Adrenal gland (tissue), 12 donors: ENCODE data around the gene PPP2R2D. TPM values are rescaled to one million over a fixed set of nuclear protein-coding genes. Genes with fewer than 3 reads are reported as not detected.

Source experiments
- DNase-seq, 7 donors: peaks; one replicate each; pipeline ENCODE4 v3.0.0-alpha.2; 2019 to 2020
- H3K27ac ChIP-seq, 5 donors: fragments of 200-600 bp; sonication (generic) in 4 of 5; 1 replicate in 3 of 5; 2 replicates in 2 of 5; pipeline versions ENCODE4 v1.5.1 to v1.8.0; 2016 to 2020; ENCODE audit warnings: mild to moderate bottlenecking in 1 of 5
- H3K27me3 ChIP-seq: fragments of 200-600 bp; 2 replicates; pipeline ENCODE4 v1.8.0; 2021
- H3K36me3 ChIP-seq, 2 donors: fragments of 200-600 bp; replicated peaks in 1 of 2; 1 replicate in 1 of 2; 2 replicates in 1 of 2; pipeline versions ENCODE4 v1.5.1 to v1.8.0; 2018 to 2022
- H3K4me1 ChIP-seq, 2 donors: fragments of 200-600 bp; replicated peaks in 1 of 2; 1 replicate in 1 of 2; 2 replicates in 1 of 2; pipeline versions ENCODE4 v1.5.1 to v1.8.0; 2018 to 2021
- H3K4me3 ChIP-seq, 4 donors: fragments of 200-600 bp; sonication (generic) in 3 of 4; one replicate each; pipeline ENCODE4 v1.5.1; 2016 to 2018
- H3K9me3 ChIP-seq, 3 donors: fragments of 200-600 bp; sonication (generic) in 1 of 3; replicated peaks in 1 of 3; 1 replicate in 2 of 3; 2 replicates in 1 of 3; pipeline versions ENCODE4 v1.5.1 to v1.8.0; 2016 to 2021
- CTCF ChIP-seq, 6 experiments: fragments of 450-650 bp in 4 of 6; fragments of 200-600 bp in 2 of 6; sonication (generic) in 1 of 6; IDR thresholded peaks; 1 replicate in 5 of 6; 2 replicates in 1 of 6; pipeline versions ENCODE4 v1.5.1 to v1.8.0; 2016 to 2021; ENCODE audit warnings: antibody characterized with exemption in 6 of 6, mild to moderate bottlenecking in 2 of 6, moderate library complexity in 1 of 6
- POLR2A ChIP-seq, 2 donors: fragments of 450-650 bp; IDR thresholded peaks; one replicate each; pipeline ENCODE4 v1.6.1; 2017; ENCODE audit warnings: antibody characterized with exemption in 2 of 2, mild to moderate bottlenecking in 2 of 2, moderate library complexity in 1 of 2
- WGBS, 4 donors: extraction: QIAGEN DNeasy Blood & Tissue Kit in 2 of 4; methylation state at CpG; one replicate each; pipeline versions ENCODE4 v1.1.5 to v1.1.7; 2013 to 2017; 5-methylcytosine and 5-hydroxymethylcytosine counted together
- intact Hi-C, 2 donors: fragments of 100-400 bp; cut with DNase I; formaldehyde crosslinking; loops; one replicate each; pipeline versions ENCODE4 v1.14.1 to v1.15.0; 2022 to 2023
- polyA plus RNA-seq, 3 donors: library from polyadenylated mRNA; stranded (reverse); fragments of 200-250 nt in 2 of 3; fragments of 350-450 nt in 1 of 3; fragmentation: Illumina TruSeq in 1 of 3; extraction: RNeasy Lipid Tissue Mini Kit (QIAGEN cat#74804) in 1 of 3; gene quantifications; one replicate each; pipeline ENCODE4 v1.2.3, GENCODE V29; 2013 to 2014
- total RNA-seq, 9 donors: library from RNA; depleted of rRNA in 4 of 9; stranded (reverse); fragments of >200 nt in 4 of 9; fragments of 120-200 nt in 1 of 9; fragmentation: NEBNext Ultra II Directional in 1 of 9; extraction: Animal tissue kit (Norgen Biotek cat#: 25700) in 1 of 9; gene quantifications; one replicate each; pipeline versions ENCODE4 v1.1.0 to v1.2.4, GENCODE V29; 2013 to 2023
- donor health status: healthy with polysubstance abuse.
- donor health status: Bipolar disorder and iron deficiency.
- donor health status: DM: yes; HTN: yes; CAD: no.
- donor health status: DM: no; HTN: no; CAD: no.
- donor health status: DM: no; HTN: no; CAD: no.
- donor health status: DM: yes; HTN: yes; CAD: no.

The PPP2R2D gene
- total and polyA plus RNA-seq, 12 donors, result 37.8 to 83.2 (median 58.9) TPM

- no peak for TF ChIP-seq POLR2A (IDR thresholded peaks at IDR 0.05)
- no peak for TF ChIP-seq CTCF (IDR thresholded peaks at IDR 0.05)
- WGBS, 4 donors, result 94 to 96% (median 95%) methylated on average over 9 of the region's 9 CpGs
- intact Hi-C loops, result no loop called here
These were observed 24.9 kb downstream of the PPP2R2D start for GRCh38 chr10:131925716-131926115.

GRCh38 chr10:131926253-131926652, 25.4 kb downstream of the PPP2R2D start:
- TF ChIP-seq POLR2A (IDR thresholded peaks at IDR 0.05) (no peak), CTCF (IDR thresholded peaks at IDR 0.05) (no peak)
- H3K4me3 ChIP-seq, result no peak overlapping the region
- no peak for DNase-seq
- H3K9me3 ChIP-seq, result no peaks in the 10 kb centered on the region
- H3K4me1 ChIP-seq, result peaks cover 1 to 30% of the 10 kb centered on the region in 2 donors
- no peaks in the 10 kb centered on the region for H3K27me3 ChIP-seq
- no peaks in the 10 kb centered on the region for H3K36me3 ChIP-seq
- peak overlapping the region in 1 of 5 donors; percentile 14 for H3K27ac ChIP-seq
- 95 to 99% (median 97%) methylated on average over 10 of the region's 10 CpGs for WGBS, 4 donors
- intact Hi-C loops, result no loop called here

More at GRCh38 chr10:131925716-131926115, 24.9 kb downstream of the PPP2R2D start:
- H3K9me3 ChIP-seq, result no peaks in the 10 kb centered on the region
- no peak overlapping the region for H3K27ac ChIP-seq
- H3K4me1 ChIP-seq, result peaks cover 0 to 25% of the 10 kb centered on the region in 2 donors
- no peaks in the 10 kb centered on the region for H3K27me3 ChIP-seq
- no peaks in the 10 kb centered on the region for H3K36me3 ChIP-seq
- no peak overlapping the region for H3K4me3 ChIP-seq
- no peak for DNase-seq

GRCh38 chr10:131926743-131927595, 26.2 kb downstream of the PPP2R2D start:
- intact Hi-C loops, result no loop called here

More at GRCh38 chr10:131926743-131927595, 26.2 kb downstream of the PPP2R2D start:
- no peaks in the 10 kb centered on the region for H3K9me3 ChIP-seq
- H3K4me3 ChIP-seq, result no peak overlapping the region
- peaks cover 8 to 37% of the 10 kb centered on the region in 2 donors for H3K4me1 ChIP-seq
- 87 to 92% (median 91%) methylated on average over 28 of the region's 28 CpGs for WGBS, 4 donors
- peak overlapping the region in 1 of 5 donors; percentile 14 for H3K27ac ChIP-seq
- no peak for DNase-seq
- H3K27me3 ChIP-seq, result no peaks in the 10 kb centered on the region
- no peaks in the 10 kb centered on the region for H3K36me3 ChIP-seq
- TF ChIP-seq CTCF (IDR thresholded peaks at IDR 0.05) (no peak), POLR2A (IDR thresholded peaks at IDR 0.05) (no peak)
